Gastrocnemius medialis (tissue), 4 donors: ENCODE data around the gene KCNJ5. TPM values are rescaled to one million over a fixed set of nuclear protein-coding genes. Genes with fewer than 3 reads are reported as not detected.

Experiments
- ATAC-seq, 2 donors: fragments of 150-250 bp; one replicate each; pipeline ENCODE4 v1.9.1; 2016
- DNase-seq, 2 donors: peaks; one replicate each; pipeline ENCODE4 v3.0.0-alpha.2; 2019
- H3K27ac ChIP-seq, 4 donors: fragments of 200-600 bp; sonication (generic); 1 replicate in 1 of 4; 2 replicates in 3 of 4; pipeline ENCODE4 v1.5.1; 2016 to 2018; ENCODE audit warnings: mild to moderate bottlenecking in 2 of 4, moderate library complexity in 1 of 4
- H3K27me3 ChIP-seq, 3 donors: fragments of 200-600 bp; sonication (generic) in 2 of 3; 1 replicate in 1 of 3; 2 replicates in 2 of 3; pipeline versions ENCODE4 v1.5.1 to v1.6.0; 2016 to 2019; ENCODE audit warnings: mild to moderate bottlenecking in 1 of 3, moderate library complexity in 1 of 3
- H3K36me3 ChIP-seq, 2 donors: fragments of 200-600 bp; sonication (generic) in 1 of 2; one replicate each; pipeline ENCODE4 v1.5.1; 2017 to 2018
- H3K4me1 ChIP-seq, 2 donors: fragments of 200-600 bp; sonication (generic) in 1 of 2; one replicate each; pipeline ENCODE4 v1.5.1; 2016 to 2017; ENCODE audit warnings: mild to moderate bottlenecking in 2 of 2
- H3K4me3 ChIP-seq, 4 donors: fragments of 200-600 bp; sonication (generic) in 3 of 4; 1 replicate in 1 of 4; 2 replicates in 3 of 4; pipeline ENCODE4 v1.5.1; 2016 to 2019; ENCODE audit warnings: mild to moderate bottlenecking in 2 of 4
- H3K9me3 ChIP-seq, 3 donors: fragments of 200-600 bp; sonication (generic) in 2 of 3; 1 replicate in 1 of 3; 2 replicates in 2 of 3; pipeline ENCODE4 v1.5.1; 2016 to 2019
- POLR2A ChIP-seq, 2 donors: fragments of 450-650 bp; IDR thresholded peaks; one replicate each; pipeline ENCODE4 v1.6.1; 2017; ENCODE audit warnings: antibody characterized with exemption in 2 of 2, mild to moderate bottlenecking in 2 of 2, moderate library complexity in 2 of 2
- in situ Hi-C, 4 donors: fragments of 200-750 bp; cut with MboI; loops; one replicate each; pipeline versions ENCODE4 v1.15.0 to v1.8.0; 2017; ENCODE audit warnings: low sequenced_read_pairs in 4 of 4
- intact Hi-C: fragments of 100-400 bp; cut with DNase I; formaldehyde crosslinking; loops from one replicate; pipeline ENCODE4 v1.15.1; 2023; ENCODE audit warnings: low total_unique reads
- total RNA-seq, 4 donors: library from RNA; depleted of rRNA; stranded (reverse); fragments of >200 nt; gene quantifications; one replicate each; pipeline versions ENCODE4 v1.1.0 to v1.2.3, GENCODE V29; 2016
- TF ChIP-seq, protein P1 (sequence below), 5 experiments: fragments of 450-650 bp in 3 of 5; fragments of 200-600 bp in 2 of 5; sonication (generic) in 2 of 5; IDR thresholded peaks in 4 of 5; conservative IDR thresholded peaks in 1 of 5; 1 replicate in 4 of 5; 2 replicates in 1 of 5; pipeline ENCODE4 v1.5.1; 2016 to 2019; ENCODE audit warnings: antibody characterized with exemption in 5 of 5, mild to moderate bottlenecking in 3 of 5, moderate library complexity in 3 of 5

KCNJ5 gene
- total RNA-seq, 4 donors from 2014 or later, result 0.24 to 0.46 TPM; not detected in 2

DNA sequence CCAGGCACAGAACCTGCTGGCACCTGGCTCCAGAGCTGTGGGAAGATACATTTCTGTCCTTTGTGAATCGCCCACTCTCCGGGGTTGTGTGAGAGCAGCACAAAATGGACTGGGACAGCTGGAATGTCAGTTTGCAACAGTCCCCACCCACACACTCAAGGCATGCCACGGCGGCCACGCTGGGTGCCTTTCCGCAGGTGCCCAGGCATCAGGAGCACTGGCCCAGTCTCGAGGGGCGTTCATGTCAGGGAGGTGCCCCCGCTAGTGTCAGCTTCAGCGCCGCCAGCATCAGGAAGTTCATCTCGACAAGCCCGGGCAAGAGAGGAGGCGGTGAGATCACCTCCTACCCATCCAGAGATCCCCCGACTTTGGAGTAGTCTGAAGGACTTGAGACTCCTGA lies 49.4 kb downstream of the KCNJ5 start:
- Histone ChIP-seq H3K36me3 (no peaks in the 10 kb centered on the region), H3K9me3 (no peaks in the 10 kb centered on the region), H3K27ac (no peak overlapping the region), H3K27me3 (peaks cover 0 to 15% (median 5%) of the 10 kb centered on the region in 3 donors), H3K4me3 (no peak overlapping the region), H3K4me1 (no peaks in the 10 kb centered on the region)
- TF ChIP-seq POLR2A (IDR thresholded peaks at IDR 0.05), result no peak
- TF ChIP-seq, protein P1, sequence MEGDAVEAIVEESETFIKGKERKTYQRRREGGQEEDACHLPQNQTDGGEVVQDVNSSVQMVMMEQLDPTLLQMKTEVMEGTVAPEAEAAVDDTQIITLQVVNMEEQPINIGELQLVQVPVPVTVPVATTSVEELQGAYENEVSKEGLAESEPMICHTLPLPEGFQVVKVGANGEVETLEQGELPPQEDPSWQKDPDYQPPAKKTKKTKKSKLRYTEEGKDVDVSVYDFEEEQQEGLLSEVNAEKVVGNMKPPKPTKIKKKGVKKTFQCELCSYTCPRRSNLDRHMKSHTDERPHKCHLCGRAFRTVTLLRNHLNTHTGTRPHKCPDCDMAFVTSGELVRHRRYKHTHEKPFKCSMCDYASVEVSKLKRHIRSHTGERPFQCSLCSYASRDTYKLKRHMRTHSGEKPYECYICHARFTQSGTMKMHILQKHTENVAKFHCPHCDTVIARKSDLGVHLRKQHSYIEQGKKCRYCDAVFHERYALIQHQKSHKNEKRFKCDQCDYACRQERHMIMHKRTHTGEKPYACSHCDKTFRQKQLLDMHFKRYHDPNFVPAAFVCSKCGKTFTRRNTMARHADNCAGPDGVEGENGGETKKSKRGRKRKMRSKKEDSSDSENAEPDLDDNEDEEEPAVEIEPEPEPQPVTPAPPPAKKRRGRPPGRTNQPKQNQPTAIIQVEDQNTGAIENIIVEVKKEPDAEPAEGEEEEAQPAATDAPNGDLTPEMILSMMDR (IDR thresholded peaks at IDR 0.05 in 4 of 5, conservative IDR thresholded peaks at IDR 0.05 in 1 of 5), result no peak
- intact Hi-C loops, result no loop called here
- ATAC-seq (no peak), DNase-seq (no peak)
- in situ Hi-C loops, result no loop called here

DNA sequence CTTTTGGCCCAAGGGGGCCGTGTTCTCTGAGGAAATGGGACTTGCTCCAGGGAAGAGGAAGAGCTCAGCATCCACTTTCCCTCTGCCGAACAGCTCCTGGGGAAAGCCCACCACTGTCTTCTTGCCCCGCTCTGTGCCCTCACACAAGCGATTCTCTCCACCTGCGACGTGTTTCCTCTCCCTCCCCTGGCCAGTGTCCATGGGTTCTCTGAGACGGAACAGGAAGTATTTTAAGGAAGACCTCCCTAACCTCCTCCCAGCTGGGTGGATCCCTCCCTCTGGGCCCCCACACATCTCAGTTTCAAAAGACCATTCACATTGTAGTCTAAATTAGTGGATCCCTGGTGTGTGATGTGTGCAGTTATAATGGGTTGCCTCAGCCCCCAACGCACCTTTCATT lies 50.0 kb downstream of the KCNJ5 start:
- in situ Hi-C loops (no loop called here), intact Hi-C loops (no loop called here)
- Histone ChIP-seq H3K27me3 (peaks cover 0 to 15% (median 5%) of the 10 kb centered on the region in 3 donors), H3K4me1 (no peaks in the 10 kb centered on the region), H3K9me3 (no peaks in the 10 kb centered on the region), H3K4me3 (no peak overlapping the region), H3K36me3 (no peaks in the 10 kb centered on the region), H3K27ac (no peak overlapping the region)
- TF ChIP-seq, protein P1 (IDR thresholded peaks at IDR 0.05 in 4 of 5, conservative IDR thresholded peaks at IDR 0.05 in 1 of 5), result no peak
- TF ChIP-seq POLR2A (IDR thresholded peaks at IDR 0.05), result no peak
- ATAC-seq (no peak), DNase-seq (no peak)

- no peak overlapping the region for H3K4me3 ChIP-seq
- in situ Hi-C loops (no loop called here), intact Hi-C loops (no loop called here)
- H3K27ac ChIP-seq, result no peak overlapping the region
- H3K4me1 ChIP-seq, result no peaks in the 10 kb centered on the region
- ATAC-seq (no peak), DNase-seq (no peak)
- H3K9me3 ChIP-seq, result no peaks in the 10 kb centered on the region
- peaks cover 0 to 15% (median 5%) of the 10 kb centered on the region in 3 donors for H3K27me3 ChIP-seq
- no peak for TF ChIP-seq POLR2A (IDR thresholded peaks at IDR 0.05)
- TF ChIP-seq, protein P1 (IDR thresholded peaks at IDR 0.05 in 4 of 5, conservative IDR thresholded peaks at IDR 0.05 in 1 of 5), result no peak
- H3K36me3 ChIP-seq, result no peaks in the 10 kb centered on the region
Measured at GRCh38 chr11:128941573-128942271, 50.6 kb downstream of the KCNJ5 start.

- DNase-seq, result no peak
- no peak for ATAC-seq
- no peak overlapping the region for H3K4me3 ChIP-seq
- no peaks in the 10 kb centered on the region for H3K9me3 ChIP-seq
- no peaks in the 10 kb centered on the region for H3K4me1 ChIP-seq
- TF ChIP-seq POLR2A (IDR thresholded peaks at IDR 0.05), result no peak
- TF ChIP-seq, protein P1 (IDR thresholded peaks at IDR 0.05 in 4 of 5, conservative IDR thresholded peaks at IDR 0.05 in 1 of 5), result no peak
- peaks cover 0 to 15% (median 5%) of the 10 kb centered on the region in 3 donors for H3K27me3 ChIP-seq
- H3K27ac ChIP-seq, result no peak overlapping the region
- intact Hi-C loops (no loop called here), in situ Hi-C loops (no loop called here)
- no peaks in the 10 kb centered on the region for H3K36me3 ChIP-seq
Measured at GRCh38 chr11:128942272-128942612, 51.1 kb downstream of the KCNJ5 start.
